ENCODE measurements around the gene DPYSL5. TPM values are rescaled to one million over a fixed set of nuclear protein-coding genes. Genes with fewer than 3 reads are reported as not detected.
A peak's percentile ranks its signal among the peaks of the same experiment; 100 is the strongest.

Gene DPYSL5
- total RNA-seq, 1 donor from 2014 or later: 0.11 TPM

DNA sequence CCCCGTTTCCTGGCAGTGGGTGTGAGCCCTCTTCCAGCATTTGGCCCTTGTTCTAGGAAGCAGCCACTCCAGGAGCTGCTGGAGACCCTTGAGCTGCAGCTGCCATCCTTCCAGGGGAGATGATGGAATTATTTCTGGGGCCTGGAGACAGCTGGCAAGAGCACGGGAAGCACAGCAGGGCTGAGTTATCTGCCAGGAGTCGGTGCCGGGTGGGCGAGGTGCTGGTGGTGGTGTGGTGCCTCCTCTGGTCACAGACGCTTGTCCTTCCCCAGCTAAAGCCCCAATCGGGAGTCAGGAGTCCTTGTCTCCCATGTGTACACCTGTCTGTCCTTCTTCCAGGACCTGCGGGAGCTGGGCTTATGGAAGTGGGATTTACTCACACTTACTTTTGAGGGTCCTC, 36.0 kb downstream of the DPYSL5 start:
- H3K36me3 Mint-ChIP-seq (ENCODE audit: unreplicated experiment): no peaks in the 10 kb centered on the region
- H3K9me3 Mint-ChIP-seq (ENCODE audit: unreplicated experiment): no peaks in the 10 kb centered on the region
- DNase-seq (ENCODE audit: extremely low spot score, unreplicated experiment): peak; percentile 80
- no peak overlapping the region for H3K4me3 Mint-ChIP-seq (ENCODE audit: unreplicated experiment)
- TF ChIP-seq, protein P1, sequence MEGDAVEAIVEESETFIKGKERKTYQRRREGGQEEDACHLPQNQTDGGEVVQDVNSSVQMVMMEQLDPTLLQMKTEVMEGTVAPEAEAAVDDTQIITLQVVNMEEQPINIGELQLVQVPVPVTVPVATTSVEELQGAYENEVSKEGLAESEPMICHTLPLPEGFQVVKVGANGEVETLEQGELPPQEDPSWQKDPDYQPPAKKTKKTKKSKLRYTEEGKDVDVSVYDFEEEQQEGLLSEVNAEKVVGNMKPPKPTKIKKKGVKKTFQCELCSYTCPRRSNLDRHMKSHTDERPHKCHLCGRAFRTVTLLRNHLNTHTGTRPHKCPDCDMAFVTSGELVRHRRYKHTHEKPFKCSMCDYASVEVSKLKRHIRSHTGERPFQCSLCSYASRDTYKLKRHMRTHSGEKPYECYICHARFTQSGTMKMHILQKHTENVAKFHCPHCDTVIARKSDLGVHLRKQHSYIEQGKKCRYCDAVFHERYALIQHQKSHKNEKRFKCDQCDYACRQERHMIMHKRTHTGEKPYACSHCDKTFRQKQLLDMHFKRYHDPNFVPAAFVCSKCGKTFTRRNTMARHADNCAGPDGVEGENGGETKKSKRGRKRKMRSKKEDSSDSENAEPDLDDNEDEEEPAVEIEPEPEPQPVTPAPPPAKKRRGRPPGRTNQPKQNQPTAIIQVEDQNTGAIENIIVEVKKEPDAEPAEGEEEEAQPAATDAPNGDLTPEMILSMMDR (IDR thresholded peaks at IDR 0.05): no peak
- no peak overlapping the region for H3K27ac Mint-ChIP-seq (ENCODE audit: unreplicated experiment)
- peaks cover 55% of the 10 kb centered on the region for H3K27me3 Mint-ChIP-seq (ENCODE audit: unreplicated experiment)
- H3K4me1 Mint-ChIP-seq (ENCODE audit: unreplicated experiment): no peaks in the 10 kb centered on the region

DNA sequence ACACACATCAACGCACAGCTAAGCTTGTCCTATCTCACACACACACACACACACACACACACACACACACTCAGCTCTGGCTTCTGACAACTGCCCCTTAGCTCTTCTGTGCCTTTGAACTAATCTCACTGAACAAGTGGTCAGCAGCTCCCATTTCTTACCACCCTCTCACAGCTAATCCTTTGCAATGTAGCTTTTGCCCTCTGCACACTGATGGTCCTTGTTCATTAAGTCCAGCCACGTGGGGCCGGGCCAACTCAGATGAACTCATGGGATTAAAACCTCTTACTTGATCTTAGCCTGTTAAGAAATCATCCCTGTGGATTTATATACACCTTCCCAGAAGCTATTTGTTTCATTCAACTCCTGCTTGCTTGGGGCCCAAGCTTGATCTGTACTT, 36.6 kb downstream of the DPYSL5 start:
- DNase-seq (ENCODE audit: extremely low spot score, unreplicated experiment): no peak
- Mint-ChIP-seq H3K36me3 (ENCODE audit: unreplicated experiment) (no peaks in the 10 kb centered on the region), H3K27me3 (ENCODE audit: unreplicated experiment) (peaks cover 54% of the 10 kb centered on the region), H3K9me3 (ENCODE audit: unreplicated experiment) (no peaks in the 10 kb centered on the region), H3K4me1 (ENCODE audit: unreplicated experiment) (no peaks in the 10 kb centered on the region), H3K4me3 (ENCODE audit: unreplicated experiment) (no peak overlapping the region), H3K27ac (ENCODE audit: unreplicated experiment) (no peak overlapping the region)
- TF ChIP-seq, protein P1 (IDR thresholded peaks at IDR 0.05): no peak

DNA sequence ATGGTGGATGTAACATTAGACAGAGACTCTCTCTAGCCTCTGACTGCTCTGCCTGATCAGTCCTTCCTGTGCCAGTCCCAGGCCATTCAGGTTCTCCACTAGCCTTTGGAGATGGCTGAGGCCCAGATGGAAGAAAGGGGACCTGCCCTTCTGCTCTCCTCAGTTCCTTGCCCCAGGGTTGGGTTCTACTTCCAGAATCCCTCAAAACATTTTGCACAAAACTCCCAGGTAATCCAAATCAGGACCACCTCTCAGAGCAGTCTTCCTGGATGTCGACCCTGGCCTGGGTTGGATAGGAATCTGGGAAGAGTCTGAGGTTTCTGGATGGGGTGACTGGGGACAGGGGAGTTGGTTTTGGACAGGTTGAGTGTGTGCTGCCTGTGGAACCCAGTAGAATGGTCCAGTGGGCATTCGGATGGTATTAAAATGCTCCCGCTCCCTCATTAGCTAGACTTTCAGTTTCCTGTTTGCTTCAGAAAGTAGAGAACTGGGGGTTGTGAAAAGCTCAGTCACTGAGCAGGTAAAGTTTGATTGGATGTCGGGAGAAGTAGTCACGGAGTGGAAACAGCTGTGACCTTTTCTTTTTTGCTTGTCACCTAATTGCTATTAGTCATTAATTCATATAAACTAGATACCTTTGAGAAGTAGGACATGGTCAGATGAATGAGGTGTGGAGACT, 37.9 kb downstream of the DPYSL5 start:
- H3K27ac Mint-ChIP-seq (ENCODE audit: unreplicated experiment): no peak overlapping the region
- DNase-seq (ENCODE audit: extremely low spot score, unreplicated experiment): peak; percentile 59
- TF ChIP-seq, protein P1 (IDR thresholded peaks at IDR 0.05): no peak
- peaks cover 48% of the 10 kb centered on the region for H3K27me3 Mint-ChIP-seq (ENCODE audit: unreplicated experiment)
- H3K36me3 Mint-ChIP-seq (ENCODE audit: unreplicated experiment): no peaks in the 10 kb centered on the region
- no peaks in the 10 kb centered on the region for H3K9me3 Mint-ChIP-seq (ENCODE audit: unreplicated experiment)
- no peaks in the 10 kb centered on the region for H3K4me1 Mint-ChIP-seq (ENCODE audit: unreplicated experiment)
- no peak overlapping the region for H3K4me3 Mint-ChIP-seq (ENCODE audit: unreplicated experiment)

DNA sequence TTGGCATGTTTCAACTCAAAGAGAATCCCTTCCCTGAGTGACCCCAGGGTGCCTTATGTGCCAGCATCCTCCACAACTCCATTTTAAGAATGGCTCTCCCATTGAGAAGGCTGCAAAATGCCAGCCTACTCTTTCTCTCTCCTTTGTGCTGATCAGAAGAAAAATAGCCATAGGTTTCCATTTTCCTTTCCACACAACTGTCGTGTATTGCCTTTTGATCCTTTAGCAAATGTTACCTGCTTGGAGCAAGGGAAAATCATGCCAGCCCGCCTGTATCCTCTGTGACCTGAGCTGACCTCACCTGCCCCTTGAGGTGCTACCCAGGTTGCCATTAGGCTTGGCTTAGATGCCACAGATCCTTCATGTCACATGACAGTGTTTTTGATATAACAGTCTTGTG, 38.8 kb downstream of the DPYSL5 start:
- DNase-seq (ENCODE audit: extremely low spot score, unreplicated experiment): peak; percentile 48
- no peaks in the 10 kb centered on the region for H3K36me3 Mint-ChIP-seq (ENCODE audit: unreplicated experiment)
- TF ChIP-seq, protein P1 (IDR thresholded peaks at IDR 0.05): no peak
- no peaks in the 10 kb centered on the region for H3K9me3 Mint-ChIP-seq (ENCODE audit: unreplicated experiment)
- H3K27ac Mint-ChIP-seq (ENCODE audit: unreplicated experiment): no peak overlapping the region
- H3K4me3 Mint-ChIP-seq (ENCODE audit: unreplicated experiment): no peak overlapping the region
- no peaks in the 10 kb centered on the region for H3K4me1 Mint-ChIP-seq (ENCODE audit: unreplicated experiment)
- peaks cover 46% of the 10 kb centered on the region for H3K27me3 Mint-ChIP-seq (ENCODE audit: unreplicated experiment)

DNA sequence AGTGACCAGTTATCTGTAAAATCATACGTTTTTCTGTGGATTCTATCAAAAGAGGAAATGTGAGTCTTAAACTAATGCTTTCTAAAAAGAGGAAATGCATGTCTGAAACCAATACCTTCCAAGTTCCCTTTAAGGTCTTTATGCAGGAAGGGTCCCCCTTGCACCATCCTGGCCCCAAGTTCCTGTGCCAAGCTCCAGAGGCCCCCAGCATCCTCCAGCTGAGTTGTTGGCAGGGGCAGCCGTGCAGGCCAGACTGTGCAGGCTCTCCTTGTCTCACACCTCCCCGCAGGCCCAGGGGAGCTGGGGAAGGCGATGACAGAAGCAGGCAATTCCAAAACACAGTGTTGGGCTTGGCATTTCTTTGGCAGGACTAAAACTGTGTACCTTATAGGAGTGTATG, 39.2 kb downstream of the DPYSL5 start:
- H3K9me3 Mint-ChIP-seq (ENCODE audit: unreplicated experiment): no peaks in the 10 kb centered on the region
- DNase-seq (ENCODE audit: extremely low spot score, unreplicated experiment): peak; percentile 78
- peaks cover 48% of the 10 kb centered on the region for H3K27me3 Mint-ChIP-seq (ENCODE audit: unreplicated experiment)
- TF ChIP-seq, protein P1 (IDR thresholded peaks at IDR 0.05): no peak
- no peak overlapping the region for H3K4me3 Mint-ChIP-seq (ENCODE audit: unreplicated experiment)
- H3K36me3 Mint-ChIP-seq (ENCODE audit: unreplicated experiment): no peaks in the 10 kb centered on the region
- no peaks in the 10 kb centered on the region for H3K4me1 Mint-ChIP-seq (ENCODE audit: unreplicated experiment)
- no peak overlapping the region for H3K27ac Mint-ChIP-seq (ENCODE audit: unreplicated experiment)
